PC-9 (cell line): ENCODE measurements around the gene GAK.

ENCODE experiments used
- CTCF ChIP-seq: fragments of 200-600 bp; sonication (generic); conservative IDR thresholded peaks from 2 replicates; pipeline ENCODE4 v1.6.1; 2017; ENCODE audit warnings: mixed run types, antibody characterized with exemption, mild to moderate bottlenecking, moderate library complexity
- EZH2 ChIP-seq: fragments of 200-600 bp; sonication (generic); IDR thresholded peaks from 2 replicates; pipeline ENCODE4 v1.8.0; 2017; ENCODE audit warnings: antibody characterized with exemption, low read depth

- no peak for TF ChIP-seq EZH2
- TF ChIP-seq CTCF: no peak
These were observed 99.6 kb downstream of the GAK start for GRCh38 chr4:832536-832935.
